Neural cell (in vitro differentiated cells): ENCODE results near the gene CAPN2. TPM values are rescaled to one million over a fixed set of nuclear protein-coding genes. Genes with fewer than 3 reads are reported as not detected.

Experiments
- H2AFZ ChIP-seq: fragments of 200-600, 300-800 bp; sonication (generic), shearing (Covaris generic); 2 replicates; pipeline ENCODE4 v1.6.0; 2014; ENCODE audit warnings: low read depth, mild to moderate bottlenecking, antibody characterized with exemption, low read length, moderate library complexity
- H3F3A ChIP-seq: fragments of 200-600 bp; shearing (Covaris generic); 2 replicates; pipeline ENCODE4 v1.6.1; 2016; ENCODE audit warnings: mild to moderate bottlenecking, moderate library complexity, mixed read lengths, antibody characterized with exemption, low read length; ENCODE audit not compliant: insufficient read depth, poor library complexity, severe bottlenecking
- H3K27ac ChIP-seq: fragments of 200-600, 300-800 bp; sonication (generic), shearing (Covaris generic); 2 replicates; pipeline ENCODE4 v1.5.1; 2014; ENCODE audit warnings: mild to moderate bottlenecking, low read length, moderate library complexity
- H3K27me3 ChIP-seq: fragments of 300-800, 200-600 bp; sonication (generic), shearing (Covaris generic); 2 replicates; pipeline ENCODE4 v1.6.0; 2014; ENCODE audit warnings: mild to moderate bottlenecking, low read depth, low read length, moderate library complexity; ENCODE audit not compliant: insufficient read depth
- H3K36me3 ChIP-seq: fragments of 300-800, 200-600 bp; sonication (generic), shearing (Covaris generic); 2 replicates; pipeline ENCODE4 v1.5.1; 2014; ENCODE audit warnings: mild to moderate bottlenecking, antibody characterized with exemption, low read length, moderate library complexity; ENCODE audit not compliant: insufficient read depth
- H3K4me2 ChIP-seq: fragments of 300-800, 200-600 bp; sonication (generic), shearing (Covaris generic); 2 replicates; pipeline ENCODE4 v1.6.0; 2014; ENCODE audit warnings: mild to moderate bottlenecking, low read length
- H3K4me3 ChIP-seq: fragments of 300-800, 200-600 bp; sonication (generic), shearing (Covaris generic); 2 replicates; pipeline ENCODE4 v1.5.1; 2014; ENCODE audit warnings: mild to moderate bottlenecking, low read length, moderate library complexity
- H3K79me2 ChIP-seq: fragments of 200-600 bp; shearing (Covaris generic); replicated peaks from 2 replicates; pipeline ENCODE4 v1.6.0; 2014; ENCODE audit warnings: mild to moderate bottlenecking, low read length, moderate library complexity; ENCODE audit not compliant: insufficient read depth
- H3K9ac ChIP-seq: fragments of 300-800, 200-600 bp; sonication (generic), shearing (Covaris generic); 2 replicates; pipeline ENCODE4 v1.6.1; 2016; ENCODE audit warnings: mild to moderate bottlenecking, low read length, mixed read lengths
- H3K9me2 ChIP-seq: fragments of 200-600 bp; shearing (Covaris generic); 2 replicates; pipeline ENCODE4 v1.6.1; 2016; ENCODE audit warnings: mild to moderate bottlenecking, low read length, mixed read lengths; ENCODE audit not compliant: insufficient read depth
- H3K9me3 ChIP-seq: fragments of 200-600, 300-800 bp; sonication (generic), shearing (Covaris generic); 2 replicates; pipeline ENCODE4 v1.6.1; 2016; ENCODE audit warnings: mild to moderate bottlenecking, mixed run types, low read length, moderate library complexity, mixed read lengths
- H4K20me1 ChIP-seq: fragments of 200-600 bp; shearing (Covaris generic); 2 replicates; pipeline ENCODE4 v1.6.1; 2016; ENCODE audit warnings: mild to moderate bottlenecking, mixed run types; ENCODE audit not compliant: insufficient read depth
- EP300 ChIP-seq: fragments of 450-650 bp; conservative IDR thresholded peaks from 2 replicates; pipeline ENCODE4 v1.6.1; 2014; ENCODE audit warnings: antibody characterized with exemption, mild to moderate bottlenecking, moderate library complexity; ENCODE audit not compliant: poor library complexity, severe bottlenecking
- EZH2 ChIP-seq: fragments of 200-600, 300-800 bp; shearing (Covaris generic), sonication (generic); IDR thresholded peaks from 2 replicates; pipeline ENCODE4 v1.6.1; 2014; ENCODE audit warnings: antibody characterized with exemption, low read length, borderline replicate concordance, mild to moderate bottlenecking; ENCODE audit not compliant: insufficient read depth, poor library complexity, severe bottlenecking
- MXI1 ChIP-seq: fragments of 450-650 bp; conservative IDR thresholded peaks from 2 replicates; pipeline ENCODE4 v1.6.1; 2014; ENCODE audit warnings: antibody characterized with exemption, mild to moderate bottlenecking; ENCODE audit not compliant: poor library complexity, severe bottlenecking
- POLR2AphosphoS5 ChIP-seq: IDR thresholded peaks from 2 replicates; pipeline ENCODE4 v1.6.1; 2012
- RAD21 ChIP-seq: fragments of 450-650 bp; conservative IDR thresholded peaks from 2 replicates; pipeline ENCODE4 v1.6.1; 2014; ENCODE audit warnings: antibody characterized with exemption, mild to moderate bottlenecking, moderate library complexity
- REST ChIP-seq: IDR thresholded peaks from 2 replicates; pipeline ENCODE4 v1.6.1; 2012; ENCODE audit warnings: borderline replicate concordance
- SMC3 ChIP-seq: fragments of 450-650 bp; conservative IDR thresholded peaks from 2 replicates; pipeline ENCODE4 v1.6.1; 2014; ENCODE audit warnings: antibody characterized with exemption, mild to moderate bottlenecking, moderate library complexity; ENCODE audit not compliant: poor library complexity
- TAF1 ChIP-seq: IDR thresholded peaks from 2 replicates; pipeline ENCODE4 v1.6.1; 2012; ENCODE audit warnings: low read depth
- polyA plus RNA-seq: library from polyadenylated mRNA; depleted of rRNA; stranded (reverse); fragments of >200 nt; gene quantifications from 2 replicates; pipeline ENCODE4 v1.2.3, GENCODE V29; 2014
- TF ChIP-seq, protein P1 (sequence below): fragments of 450-650 bp; IDR thresholded peaks from 2 replicates; pipeline ENCODE4 v1.5.1; 2014; ENCODE audit warnings: antibody characterized with exemption, mild to moderate bottlenecking, moderate library complexity; ENCODE audit not compliant: poor library complexity, severe bottlenecking

The CAPN2 gene
- polyA plus RNA-seq, 1 donor from 2014 or later: 58.8 TPM

GRCh38 chr1:223718850-223719249 is 6.5 kb downstream of the CAPN2 start:
- Histone ChIP-seq H3K4me2 (no peak overlapping the region), H4K20me1 (no peaks in the 10 kb centered on the region), H3K79me2 (peaks cover 3% of the 10 kb centered on the region), H3K9me3 (no peaks in the 10 kb centered on the region), H3K9me2 (no peaks in the 10 kb centered on the region), H3K27me3 (no peaks in the 10 kb centered on the region), H3K36me3 (no peaks in the 10 kb centered on the region), H3K9ac (no peak overlapping the region), H2AFZ (no peak overlapping the region), H3F3A (no peaks in the 10 kb centered on the region), H3K4me3 (no peak overlapping the region), H3K27ac (no peak overlapping the region)
- TF ChIP-seq RAD21 (no peak), EZH2 (no peak), MXI1 (no peak), TAF1 (no peak), SMC3 (no peak)
- TF ChIP-seq, protein P1, sequence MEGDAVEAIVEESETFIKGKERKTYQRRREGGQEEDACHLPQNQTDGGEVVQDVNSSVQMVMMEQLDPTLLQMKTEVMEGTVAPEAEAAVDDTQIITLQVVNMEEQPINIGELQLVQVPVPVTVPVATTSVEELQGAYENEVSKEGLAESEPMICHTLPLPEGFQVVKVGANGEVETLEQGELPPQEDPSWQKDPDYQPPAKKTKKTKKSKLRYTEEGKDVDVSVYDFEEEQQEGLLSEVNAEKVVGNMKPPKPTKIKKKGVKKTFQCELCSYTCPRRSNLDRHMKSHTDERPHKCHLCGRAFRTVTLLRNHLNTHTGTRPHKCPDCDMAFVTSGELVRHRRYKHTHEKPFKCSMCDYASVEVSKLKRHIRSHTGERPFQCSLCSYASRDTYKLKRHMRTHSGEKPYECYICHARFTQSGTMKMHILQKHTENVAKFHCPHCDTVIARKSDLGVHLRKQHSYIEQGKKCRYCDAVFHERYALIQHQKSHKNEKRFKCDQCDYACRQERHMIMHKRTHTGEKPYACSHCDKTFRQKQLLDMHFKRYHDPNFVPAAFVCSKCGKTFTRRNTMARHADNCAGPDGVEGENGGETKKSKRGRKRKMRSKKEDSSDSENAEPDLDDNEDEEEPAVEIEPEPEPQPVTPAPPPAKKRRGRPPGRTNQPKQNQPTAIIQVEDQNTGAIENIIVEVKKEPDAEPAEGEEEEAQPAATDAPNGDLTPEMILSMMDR: no peak

- Histone ChIP-seq H4K20me1 (no peaks in the 10 kb centered on the region), H3K27me3 (no peaks in the 10 kb centered on the region), H3K36me3 (no peaks in the 10 kb centered on the region), H3K9me3 (no peaks in the 10 kb centered on the region), H3K4me3 (no peak overlapping the region), H3K4me2 (no peak overlapping the region), H2AFZ (no peak overlapping the region), H3F3A (no peaks in the 10 kb centered on the region), H3K9ac (no peak overlapping the region), H3K9me2 (no peaks in the 10 kb centered on the region), H3K79me2 (no peaks in the 10 kb centered on the region), H3K27ac (no peak overlapping the region)
- TF ChIP-seq POLR2AphosphoS5 (no peak), TAF1 (no peak), RAD21 (no peak), MXI1 (no peak), EZH2 (no peak), SMC3 (no peak), REST (no peak), EP300 (no peak)
- TF ChIP-seq, protein P1: no peak
Measured at GRCh38 chr1:223720971-223721591, 8.7 kb downstream of the CAPN2 start.
